CD14-positive monocyte (primary cell): ENCODE measurements around the gene VPS26B. TPM values are rescaled to one million over a fixed set of nuclear protein-coding genes. Genes with fewer than 3 reads are reported as not detected.

ENCODE experiments used
- DNase-seq, 3 donors: peaks; one replicate each; pipeline ENCODE4 v3.0.0-alpha.2; 2011 to 2022
- H2AFZ ChIP-seq: 2 replicates; pipeline ENCODE4 v1.6.0; 2012; ENCODE audit warnings: mild to moderate bottlenecking, low read depth, low read length, inconsistent platforms; ENCODE audit not compliant: insufficient read depth, poor library complexity, severe bottlenecking
- H3K27ac ChIP-seq, 2 donors: 1 replicate in 1 of 2; 2 replicates in 1 of 2; pipeline ENCODE4 v1.5.1; 2012 to 2013; ENCODE audit warnings: low read length in 2 of 2, control low read depth in 1 of 2, inconsistent platforms in 1 of 2, low read depth in 1 of 2, mild to moderate bottlenecking in 1 of 2
- H3K27me3 ChIP-seq, 2 donors: one replicate each; pipeline versions ENCODE4 v1.6.0 to v1.6.1; 2011 to 2013; ENCODE audit warnings: low read length in 2 of 2; ENCODE audit not compliant: control insufficient read depth in 2 of 2, insufficient read depth in 2 of 2
- H3K36me3 ChIP-seq, 2 donors: replicated peaks in 1 of 2; 1 replicate in 1 of 2; 2 replicates in 1 of 2; pipeline versions ENCODE4 v1.5.1 to v1.6.1; 2012 to 2013; ENCODE audit warnings: low read length in 2 of 2, control low read depth in 1 of 2, inconsistent platforms in 1 of 2, mild to moderate bottlenecking in 1 of 2; ENCODE audit not compliant: insufficient read depth in 2 of 2, control insufficient read depth in 1 of 2
- H3K4me1 ChIP-seq, 2 donors: 1 replicate in 1 of 2; 2 replicates in 1 of 2; pipeline versions ENCODE4 v1.5.1 to v1.6.1; 2012 to 2013; ENCODE audit warnings: low read length in 2 of 2, control low read depth in 1 of 2, inconsistent platforms in 1 of 2, mild to moderate bottlenecking in 1 of 2, moderate library complexity in 1 of 2; ENCODE audit not compliant: insufficient read depth in 2 of 2, control insufficient read depth in 1 of 2
- H3K4me2 ChIP-seq: replicated peaks from 2 replicates; pipeline ENCODE3; 2012; ENCODE audit warnings: low read length, moderate library complexity, mild to moderate bottlenecking; ENCODE audit not compliant: poor library complexity, severe bottlenecking; ENCODE audit errors: extremely low read depth
- H3K4me3 ChIP-seq, 3 experiments: fragments of 200-600 bp in 1 of 3; sonication (generic) in 1 of 3; replicated peaks in 1 of 3; 1 replicate in 2 of 3; 2 replicates in 1 of 3; pipeline ENCODE4 v1.5.1; 2011 to 2013; ENCODE audit warnings: low read length in 3 of 3, mild to moderate bottlenecking in 3 of 3, control low read depth in 2 of 3, low read depth in 2 of 3, inconsistent platforms in 1 of 3, moderate library complexity in 1 of 3
- H3K79me2 ChIP-seq: 2 replicates; pipeline ENCODE4 v1.6.0; 2012; ENCODE audit warnings: mild to moderate bottlenecking, control low read depth, inconsistent platforms, low read length, moderate library complexity; ENCODE audit not compliant: insufficient read depth
- H3K9ac ChIP-seq: 2 replicates; pipeline ENCODE4 v1.6.0; 2017; ENCODE audit warnings: low read length, mild to moderate bottlenecking; ENCODE audit not compliant: insufficient read depth, poor library complexity, severe bottlenecking
- H3K9me3 ChIP-seq, 2 donors: replicated peaks in 1 of 2; 1 replicate in 1 of 2; 2 replicates in 1 of 2; pipeline versions ENCODE4 v1.5.1 to v1.6.1; 2012 to 2013; ENCODE audit warnings: low read length in 2 of 2, control low read depth in 1 of 2; ENCODE audit not compliant: control insufficient read depth in 1 of 2, insufficient read depth in 1 of 2
- H4K20me1 ChIP-seq: 2 replicates; pipeline ENCODE4 v1.6.0; 2012; ENCODE audit warnings: mild to moderate bottlenecking, low read length, control low read depth, moderate library complexity; ENCODE audit not compliant: insufficient read depth
- H3K27ac Mint-ChIP-seq, 7 donors: one replicate each; pipeline ENCODE4 v1.8.0; 2020; ENCODE audit warnings: mild to moderate bottlenecking in 7 of 7, mixed read lengths in 7 of 7, moderate library complexity in 6 of 7, inconsistent platforms in 2 of 7
- H3K27me3 Mint-ChIP-seq, 3 donors: one replicate each; pipeline ENCODE4 v1.8.0; 2021 to 2022; ENCODE audit warnings: low read depth in 3 of 3, mild to moderate bottlenecking in 3 of 3, mixed read lengths in 3 of 3, moderate library complexity in 3 of 3, inconsistent platforms in 1 of 3
- H3K36me3 Mint-ChIP-seq, 2 donors: one replicate each; pipeline ENCODE4 v1.8.0; 2020; ENCODE audit warnings: mixed read lengths in 2 of 2, inconsistent platforms in 1 of 2, mild to moderate bottlenecking in 1 of 2
- H3K4me1 Mint-ChIP-seq: one replicate; pipeline ENCODE4 v1.8.0; 2020; ENCODE audit warnings: mild to moderate bottlenecking, mixed read lengths
- H3K4me3 Mint-ChIP-seq, 2 donors: one replicate each; pipeline ENCODE4 v1.8.0; 2020; ENCODE audit warnings: mild to moderate bottlenecking in 2 of 2, mixed read lengths in 2 of 2, moderate library complexity in 1 of 2
- H3K9me3 Mint-ChIP-seq, 7 donors: one replicate each; pipeline ENCODE4 v1.8.0; 2020 to 2022; ENCODE audit warnings: mixed read lengths in 7 of 7, mild to moderate bottlenecking in 6 of 7, moderate library complexity in 6 of 7, inconsistent platforms in 2 of 7
- CTCF ChIP-seq: fragments of 200-600 bp; IDR thresholded peaks from one replicate; pipeline ENCODE4 v1.8.0; 2022; ENCODE audit warnings: antibody characterized with exemption, mild to moderate bottlenecking
- WGBS: methylation state at CpG from one replicate; pipeline ENCODE4 v1.1.5; 2013; ENCODE audit warnings: missing lambda C conversion rate; ENCODE audit not compliant: insufficient coverage; 5-methylcytosine and 5-hydroxymethylcytosine counted together
- intact Hi-C, 2 donors: fragments of 100-400 bp; cut with micrococcal nuclease; formaldehyde crosslinking; loops; one replicate each; pipeline versions ENCODE4 v1.15.0 to v1.15.1; 2023
- polyA plus RNA-seq, 3 donors: library from polyadenylated mRNA; depleted of rRNA in 1 of 3; unstranded in 2 of 3; stranded (reverse) in 1 of 3; fragments of 300-500 nt in 2 of 3; fragments of >200 nt in 1 of 3; fragmentation: Illumina TruSeq in 2 of 3; gene quantifications; 1 replicate in 2 of 3; 2 replicates in 1 of 3; pipeline ENCODE4 v1.2.3, GENCODE V29; 2012 to 2021

VPS26B gene
- polyA plus RNA-seq, 3 donors = 30.4 to 38.4 (median 34.3) TPM

DNA sequence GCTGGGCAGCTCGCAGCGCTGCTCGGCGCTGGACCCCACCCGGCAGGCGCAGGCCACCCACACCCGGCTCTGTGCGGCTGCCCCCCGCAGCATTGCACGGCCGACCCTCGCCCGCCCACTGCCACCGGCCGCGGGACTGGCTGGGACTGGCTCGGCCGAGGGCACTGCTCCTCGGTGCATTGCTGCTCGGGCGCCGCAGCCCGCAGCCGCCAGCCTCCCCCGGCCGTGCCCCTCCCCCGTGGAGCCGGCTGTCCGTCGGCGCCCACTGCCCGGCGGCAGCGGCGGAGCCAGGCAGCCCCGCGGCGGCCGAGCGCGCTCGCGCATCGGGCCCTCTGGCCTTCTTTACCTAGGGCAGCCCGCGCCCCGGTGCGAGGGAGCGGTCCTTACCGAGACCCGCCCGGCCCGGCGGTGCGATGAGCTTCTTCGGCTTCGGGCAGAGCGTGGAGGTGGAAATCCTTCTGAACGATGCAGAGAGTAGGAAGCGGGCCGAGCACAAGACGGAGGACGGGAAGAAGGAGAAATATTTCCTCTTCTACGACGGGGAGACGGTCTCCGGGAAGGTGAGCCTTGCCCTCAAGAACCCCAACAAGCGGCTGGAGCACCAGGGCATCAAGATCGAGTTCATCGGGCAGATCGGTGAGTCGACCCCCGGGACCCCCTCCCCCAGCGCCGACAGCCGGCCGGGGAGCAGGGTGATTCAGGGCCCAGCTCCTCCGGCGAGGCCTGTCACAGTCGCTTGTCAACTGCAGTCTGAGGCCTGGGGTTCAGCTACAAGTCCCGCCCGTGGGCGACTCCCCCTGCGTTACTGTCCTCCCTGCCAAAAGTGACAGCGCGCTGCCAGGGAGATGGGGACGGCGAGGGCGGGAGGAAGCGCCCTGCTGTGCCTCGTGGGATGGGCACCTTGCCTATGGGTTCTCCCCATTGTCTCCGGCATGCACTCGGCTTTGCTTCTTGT, 516 bp downstream of the VPS26B start:
- no peaks in the 10 kb centered on the region for H3K27me3 ChIP-seq
- peaks cover 85% of the 10 kb centered on the region for H3K79me2 ChIP-seq
- Mint-ChIP-seq H3K4me1 (peaks cover 54% of the 10 kb centered on the region), H3K9me3 (peaks cover 0 to 2% (median 0%) of the 10 kb centered on the region in 7 donors), H3K4me3 (peak overlapping the region; percentile 94 to 96), H3K27me3 (peaks cover 0 to 1% (median 0%) of the 10 kb centered on the region in 3 donors), H3K36me3 (peaks cover 22 to 23% of the 10 kb centered on the region in 2 donors), H3K27ac (peak overlapping the region; percentile 60 to 86 (median 82))
- WGBS = under 1% methylated on average over 88 of the region's 93 CpGs
- H3K9ac ChIP-seq = peak overlapping the region; percentile 83
- DNase-seq = peak; percentile 8 to 37 (median 13)
- peaks cover 3 to 21% of the 10 kb centered on the region in 2 donors for H3K36me3 ChIP-seq
- H3K4me2 ChIP-seq = peak overlapping the region; percentile 76
- H3K4me3 ChIP-seq = peak overlapping the region; percentile 65 to 86 (median 86)
- H3K9me3 ChIP-seq = no peaks in the 10 kb centered on the region
- peak overlapping the region; percentile 7 to 96 for H3K27ac ChIP-seq
- H2AFZ ChIP-seq = peak overlapping the region; percentile 87
- H3K4me1 ChIP-seq = peaks cover 23 to 38% of the 10 kb centered on the region in 2 donors
- peaks cover 49% of the 10 kb centered on the region for H4K20me1 ChIP-seq
- TF ChIP-seq CTCF = no peak
- intact Hi-C loops = loop anchor here in 1 of 2 donors (1.0 kb wide), 1 partner anchor 29 kb away; no protein-coding TSS in a partner anchor

DNA sequence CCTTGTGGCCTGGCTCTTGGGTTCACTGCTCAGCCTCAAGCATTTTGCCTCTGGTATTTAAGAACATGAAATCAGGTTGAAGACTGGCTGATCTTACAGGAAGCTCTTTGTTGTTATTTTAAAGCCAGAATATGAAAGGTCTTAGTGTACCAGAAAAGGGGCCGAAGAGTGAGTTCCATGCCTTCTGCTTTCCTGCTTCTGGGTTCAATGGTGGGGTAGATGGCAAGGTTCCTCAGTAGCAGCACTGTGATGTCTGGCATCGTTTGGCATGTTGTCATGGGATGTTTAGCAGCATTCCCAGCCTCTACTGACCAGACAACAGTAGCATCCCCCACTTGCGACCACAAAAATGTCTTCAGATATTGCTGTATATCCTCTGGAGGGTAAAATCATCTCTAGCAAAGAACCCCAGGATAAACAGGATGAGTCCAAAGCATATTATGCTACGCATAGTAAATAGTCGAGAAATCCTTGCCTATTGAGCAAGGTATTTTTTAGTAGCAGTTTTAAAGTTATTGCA, 2.4 kb downstream of the VPS26B start:
- Histone ChIP-seq H3K27ac (no peak overlapping the region), H4K20me1 (peaks cover 68% of the 10 kb centered on the region), H3K27me3 (no peaks in the 10 kb centered on the region), H3K79me2 (peaks cover 82% of the 10 kb centered on the region), H3K4me2 (no peak overlapping the region), H3K4me3 (no peak overlapping the region), H3K4me1 (peaks cover 34 to 54% of the 10 kb centered on the region in 2 donors), H3K9ac (no peak overlapping the region), H3K36me3 (peaks cover 3 to 22% of the 10 kb centered on the region in 2 donors), H2AFZ (no peak overlapping the region), H3K9me3 (no peaks in the 10 kb centered on the region)
- no peak overlapping the region for H3K4me3 Mint-ChIP-seq
- DNase-seq = no peak
- WGBS = 100% methylated on average over 1 of the region's 5 CpGs
- H3K27ac Mint-ChIP-seq = no peak overlapping the region
- peaks cover 26 to 27% of the 10 kb centered on the region in 2 donors for H3K36me3 Mint-ChIP-seq
- H3K27me3 Mint-ChIP-seq = peaks cover 0 to 1% (median 0%) of the 10 kb centered on the region in 3 donors
- H3K4me1 Mint-ChIP-seq = peaks cover 72% of the 10 kb centered on the region
- H3K9me3 Mint-ChIP-seq = peaks cover 0 to 2% (median 0%) of the 10 kb centered on the region in 7 donors
- TF ChIP-seq CTCF = no peak
- intact Hi-C loops = no loop called here
